Activated CD4-positive, alpha-beta T cell treated with anti-CD3 and anti-CD28 coated beads, Interleukin-2, amount 50 U/mL, for 24 hours (primary cell): ENCODE results near the gene ATCAY.
"Not testable (repeated sequence)": the region's sequence is repeated elsewhere in the genome, so short reads cannot be mapped to it uniquely, and the experiment has no call there.

Experiments used
- DNase-seq, 2 donors: peaks; one replicate each; pipeline ENCODE4 v3.0.0-alpha.2; 2020; ENCODE audit warnings: low read depth in 1 of 2, low spot score in 1 of 2

Gene ATCAY

DNA sequence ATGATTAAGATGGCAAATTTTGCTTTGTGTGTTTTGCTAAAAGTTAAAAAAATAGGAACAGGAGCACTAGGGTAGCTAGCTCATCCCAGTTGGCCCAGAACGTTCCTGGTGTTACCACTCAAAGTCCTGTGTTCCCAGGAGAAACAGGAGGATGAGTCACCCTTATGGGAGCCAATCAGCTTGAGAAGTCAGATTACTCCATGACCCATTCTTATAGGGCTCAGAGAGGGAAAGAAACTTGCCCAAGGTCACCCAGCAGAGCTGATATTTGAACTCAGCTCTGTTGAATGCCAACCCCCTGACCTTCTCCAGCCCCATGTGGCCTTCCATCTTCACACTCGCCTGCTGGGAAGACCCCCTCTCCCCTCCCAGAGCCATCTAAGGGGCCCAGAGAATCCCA is 65.4 kb downstream of the ATCAY start:
- no peak for DNase-seq

DNA sequence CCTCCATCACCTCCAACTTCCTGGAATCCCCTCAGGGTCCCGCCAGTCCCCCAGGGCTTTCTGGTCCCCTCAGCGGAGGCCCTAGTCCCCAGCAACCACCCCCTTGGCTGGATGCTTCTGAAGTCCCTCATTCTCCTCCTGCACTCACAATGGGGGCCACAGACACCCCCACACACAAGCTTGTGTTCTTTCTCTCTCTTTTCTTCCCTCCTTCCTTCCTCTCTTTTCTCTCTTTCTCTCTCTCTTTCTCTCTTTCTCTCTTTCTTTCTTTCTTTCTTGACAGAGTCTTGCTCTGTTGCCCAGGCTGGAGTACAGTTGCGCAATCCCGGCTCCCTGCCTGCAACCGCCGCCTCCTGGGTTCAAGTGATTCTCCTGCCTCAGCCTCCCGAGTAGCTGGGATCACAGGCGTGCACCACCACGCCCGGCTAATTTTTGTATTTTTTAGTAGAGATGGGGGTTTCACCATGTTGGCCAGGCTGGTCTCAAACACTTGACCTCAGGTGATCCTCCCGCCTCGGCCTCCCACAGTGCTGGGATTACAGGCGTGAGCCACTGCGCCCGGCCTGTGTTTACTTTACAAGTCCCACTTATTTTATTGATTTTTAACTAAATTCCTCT is 66.9 kb downstream of the ATCAY start:
- DNase-seq, result not testable (repeated sequence)

GRCh38 chr19:3949294-3949693 is 68.8 kb downstream of the ATCAY start:
- no peak for DNase-seq

GRCh38 chr19:3949997-3950859 is 69.7 kb downstream of the ATCAY start:
- no peak for DNase-seq

GRCh38 chr19:3950871-3951861 is 70.7 kb downstream of the ATCAY start:
- DNase-seq, result no peak

DNA sequence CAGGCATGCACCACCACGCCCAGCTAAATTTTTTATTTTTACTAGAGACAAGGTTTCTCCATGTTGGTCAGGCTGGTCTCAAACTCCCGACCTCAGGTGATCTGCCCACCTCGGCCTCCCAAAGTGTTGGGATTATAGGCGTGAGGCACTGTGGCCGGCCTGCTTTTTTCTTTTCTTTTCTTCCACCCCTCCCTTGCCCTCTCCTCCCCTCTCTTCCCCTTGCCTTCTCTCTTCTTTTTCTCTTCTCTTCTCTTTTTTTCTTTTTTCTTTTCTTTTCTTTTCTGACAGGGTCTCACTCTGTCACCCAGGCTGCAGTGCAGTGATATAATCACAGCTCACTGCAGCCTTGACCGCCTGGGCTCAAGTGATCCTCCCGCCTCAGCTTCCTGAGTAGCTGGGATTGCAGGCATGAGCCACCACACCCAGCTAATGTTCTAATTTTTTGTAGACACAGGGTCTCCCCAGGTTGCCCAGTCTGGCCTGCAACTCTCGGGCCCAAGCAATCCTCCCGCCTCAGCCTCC is 72.3 kb downstream of the ATCAY start:
- not testable (repeated sequence) for DNase-seq

DNA sequence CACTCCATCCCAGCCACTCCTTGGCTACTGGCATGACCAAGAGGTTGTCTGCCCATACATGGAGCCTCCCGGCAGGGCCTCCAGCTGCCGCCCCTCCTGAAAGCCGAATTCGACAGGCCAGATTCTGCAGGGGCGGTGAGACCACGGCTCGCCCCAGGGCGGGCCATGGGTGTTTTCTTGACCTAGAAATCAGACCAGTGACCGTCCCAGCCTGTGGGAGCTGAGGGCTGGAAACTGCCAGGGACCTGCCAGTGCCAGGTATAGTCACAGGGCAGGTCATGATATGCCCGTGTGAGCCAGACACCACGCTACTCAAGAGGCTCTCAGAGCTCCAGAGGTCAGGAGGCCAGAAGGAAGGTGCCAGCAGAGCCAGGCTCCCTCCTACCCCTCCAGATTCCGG is 73.6 kb downstream of the ATCAY start:
- no peak for DNase-seq

- not testable (repeated sequence) for DNase-seq
Observed at GRCh38 chr19:3955276-3955675, 74.8 kb downstream of the ATCAY start.

- DNase-seq, result no peak
Observed at GRCh38 chr19:3955688-3956087, 75.2 kb downstream of the ATCAY start.

DNA sequence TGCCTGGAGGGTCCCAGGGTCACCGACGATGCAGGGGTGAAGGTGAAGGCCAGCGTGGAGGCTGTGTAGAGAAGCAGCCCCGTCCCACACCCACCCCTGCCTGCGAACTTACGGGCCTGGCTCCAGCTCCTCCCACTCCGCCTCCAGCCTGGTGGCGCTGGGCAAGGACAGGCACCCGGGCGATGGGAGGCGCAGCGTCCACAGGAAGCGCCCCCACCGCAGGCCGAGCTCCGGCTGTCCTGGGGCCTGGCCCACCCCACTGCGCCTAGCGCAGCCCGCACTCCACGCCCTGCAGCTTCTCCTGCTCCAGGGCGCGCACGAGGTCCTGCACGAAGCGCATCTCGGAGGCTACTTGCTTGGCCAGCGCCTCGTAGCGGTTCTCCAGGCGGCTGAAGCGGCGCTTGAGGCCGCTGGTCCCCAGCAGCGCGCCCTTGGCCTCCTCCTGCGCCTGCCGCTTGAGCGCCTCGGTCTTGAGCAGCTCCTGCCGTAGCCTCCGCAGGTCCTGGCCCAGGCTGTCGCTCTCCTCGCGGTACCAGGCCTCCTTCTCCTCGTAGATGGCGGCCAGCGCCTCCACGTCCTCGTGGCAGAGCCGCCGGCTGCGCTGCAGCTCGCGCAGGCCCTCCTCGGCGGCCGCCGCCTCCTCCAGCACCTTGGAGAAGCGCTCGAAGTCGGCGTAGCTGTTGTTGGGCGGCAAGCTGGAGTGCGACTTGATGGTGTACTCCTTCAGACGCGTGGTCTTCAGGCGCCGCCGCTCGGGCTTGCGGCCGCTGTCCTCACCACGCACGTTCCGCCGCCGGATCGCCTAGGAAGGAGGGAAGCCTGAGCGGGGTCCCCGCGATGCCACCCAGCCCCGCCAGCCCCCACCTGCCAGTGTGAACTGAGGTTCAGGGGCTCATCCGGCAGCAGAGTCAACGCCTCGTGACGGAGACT is 78.6 kb downstream of the ATCAY start:
- DNase-seq, result no peak

DNA sequence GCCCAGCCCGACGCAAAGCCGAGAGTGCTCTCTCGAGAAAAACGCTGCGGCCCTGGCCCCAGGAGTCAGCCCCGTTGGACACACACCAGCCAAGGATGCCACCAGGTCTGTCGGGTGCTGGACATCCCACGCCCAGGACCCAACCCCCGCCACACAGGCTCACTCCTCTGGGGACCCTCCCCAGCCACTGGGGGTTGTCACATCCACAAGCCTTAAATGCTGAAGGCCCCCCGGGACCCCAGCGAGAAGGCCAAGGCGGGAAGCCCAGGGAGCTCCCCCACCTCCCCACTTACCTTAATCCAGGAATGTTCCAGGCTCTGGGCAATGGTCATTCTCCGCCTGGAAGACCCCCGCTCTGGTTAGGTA is 79.3 kb downstream of the ATCAY start:
- DNase-seq, result no peak

- no peak for DNase-seq
Observed at GRCh38 chr19:3961007-3961406, 80.5 kb downstream of the ATCAY start.

DNA sequence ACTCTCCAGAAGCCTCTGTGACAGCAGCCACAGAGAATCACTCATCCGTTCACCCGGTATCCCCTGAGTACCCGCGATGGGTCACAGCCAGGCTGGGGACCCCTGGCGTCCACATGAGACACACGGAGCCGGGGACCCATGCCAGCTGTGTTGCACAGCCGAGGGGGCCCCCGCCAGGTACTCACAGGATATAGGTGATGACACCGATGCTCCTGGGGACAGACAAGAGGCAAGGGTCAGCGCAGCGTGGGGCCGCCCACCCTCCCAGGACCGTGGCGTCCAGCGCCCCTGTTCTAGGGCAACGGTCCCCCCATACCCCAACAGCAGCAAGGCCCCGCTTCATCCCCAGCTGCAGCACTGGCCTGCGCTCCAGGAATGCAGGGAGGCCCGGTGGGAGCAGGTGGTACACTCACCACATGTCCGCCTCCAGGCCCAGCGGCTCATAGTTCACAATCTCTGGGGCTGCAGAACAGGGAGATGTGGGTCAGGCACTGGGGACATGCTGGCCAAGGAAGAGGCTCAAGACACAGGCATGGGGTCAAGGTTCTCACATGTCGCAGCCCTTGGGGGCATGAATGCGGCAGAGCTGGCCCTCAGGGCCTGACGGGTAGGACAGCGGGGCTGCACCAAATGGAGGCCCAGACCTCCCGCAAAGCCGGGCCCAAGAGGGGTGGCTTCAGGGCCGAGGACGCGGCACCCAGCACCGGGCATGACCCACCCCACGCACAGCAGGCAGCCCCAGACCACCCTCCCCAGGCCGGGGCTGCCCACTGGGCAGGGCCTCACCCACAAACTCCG is 83.2 kb downstream of the ATCAY start:
- DNase-seq, result no peak

GRCh38 chr19:3964256-3965194 is 84.0 kb downstream of the ATCAY start:
- no peak for DNase-seq

DNA sequence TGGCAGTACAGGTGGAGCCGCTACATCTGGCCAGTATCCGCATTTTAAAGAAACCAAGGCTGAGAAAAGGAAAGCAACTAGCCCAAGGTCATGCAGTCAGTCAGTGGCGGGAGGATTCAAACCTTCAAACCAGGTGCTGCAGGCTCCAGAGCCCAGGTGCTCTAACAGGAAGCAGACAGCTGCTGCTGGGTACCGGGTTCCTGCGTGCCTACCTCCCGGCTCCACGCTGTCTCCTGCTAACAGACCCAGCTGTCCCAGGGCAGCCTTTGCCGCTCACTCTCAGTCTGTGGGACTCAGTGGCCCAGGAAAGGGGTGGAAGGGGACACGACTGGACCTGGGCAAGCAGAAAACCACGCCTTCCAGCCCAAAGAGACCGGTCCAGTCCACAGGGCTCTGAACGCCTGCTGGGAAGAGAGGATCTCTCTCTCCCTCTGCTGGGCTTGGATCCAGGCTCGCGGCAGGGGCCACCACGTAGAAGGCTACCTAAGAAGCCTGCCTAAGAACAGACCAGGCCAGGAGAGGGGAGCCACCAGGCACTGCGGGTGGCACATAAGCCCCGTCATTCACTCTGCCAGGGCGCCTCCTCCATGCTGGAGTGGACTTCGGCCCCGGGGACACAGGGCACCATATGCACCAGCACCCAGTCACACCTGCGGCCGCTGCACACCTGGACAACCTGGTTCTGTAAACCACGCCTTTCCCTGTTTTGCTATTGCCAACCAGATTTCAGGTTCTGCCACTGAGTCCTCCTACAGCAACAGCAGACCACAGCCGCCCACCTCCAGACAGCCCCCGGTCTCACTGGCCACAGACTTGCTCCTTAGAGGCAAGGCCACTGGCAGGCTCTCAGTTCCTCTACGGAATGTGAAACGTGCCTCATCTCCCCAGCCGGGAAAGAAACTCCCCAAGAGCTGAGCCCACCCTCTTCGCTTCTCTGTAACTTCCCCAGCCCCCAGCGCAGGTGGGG is 85.8 kb downstream of the ATCAY start:
- no peak for DNase-seq

GRCh38 chr19:3967983-3968382 is 87.5 kb downstream of the ATCAY start:
- not testable (repeated sequence) for DNase-seq
